Skin of body (tissue), 2 donors: Measurements from ENCODE around the gene GPC4. TPM values are rescaled to one million over a fixed set of nuclear protein-coding genes. Genes with fewer than 3 reads are reported as not detected.
"Not testable (repeated sequence)": the region's sequence is repeated elsewhere in the genome, so short reads cannot be mapped to it uniquely, and the experiment has no call there.

Source experiments
- DNase-seq: peaks from one replicate; lab custom pipeline; 2025; lab: John Stamatoyannopoulos, UW
- total RNA-seq: library from RNA; depleted of rRNA; stranded (reverse); fragments of >200 nt; gene quantifications from one replicate; pipeline ENCODE4 v1.2.3, GENCODE V29; 2014

Gene GPC4
- total RNA-seq, 1 donor from 2014 or later, result 24.5 TPM

DNA sequence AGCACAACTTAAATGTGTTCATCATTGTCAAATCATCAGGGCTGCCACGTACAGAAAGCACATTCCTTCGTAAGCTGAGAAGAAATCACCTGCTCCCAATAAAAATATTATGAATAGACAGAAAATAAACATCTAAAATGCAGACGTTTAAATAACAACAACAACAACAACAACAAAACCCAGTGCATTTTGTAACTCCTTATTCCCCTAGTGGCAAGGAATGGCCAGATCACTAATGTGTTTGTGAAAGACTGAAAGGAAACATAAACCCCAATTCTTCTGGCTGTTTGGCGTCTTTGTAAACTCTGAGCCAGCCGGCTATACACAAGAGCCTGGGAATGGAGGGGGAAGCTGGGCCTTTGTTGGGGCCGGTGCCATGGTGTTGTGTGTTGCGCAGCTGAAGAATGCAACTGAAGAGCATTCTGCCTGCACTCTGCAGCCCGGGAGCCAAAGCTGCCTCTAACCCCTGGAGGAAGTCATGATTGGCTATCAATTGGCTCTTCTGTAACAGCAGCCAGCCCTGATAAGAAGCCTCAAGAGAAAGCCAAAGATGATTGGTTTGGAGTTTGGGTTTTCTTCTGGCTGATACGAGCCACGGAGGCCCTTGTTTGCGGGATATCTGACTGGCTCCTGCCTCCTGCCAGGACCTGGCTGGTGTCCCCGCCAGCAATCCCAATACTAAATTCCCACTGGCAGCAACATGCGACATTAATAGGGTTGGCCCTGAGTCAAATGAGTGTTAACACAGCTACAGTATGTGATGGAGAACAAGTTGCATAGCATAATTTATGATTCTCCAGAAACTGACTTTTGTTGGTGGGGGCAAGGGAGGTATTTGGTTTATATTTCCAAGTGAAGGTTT, 107.4 kb downstream of the GPC4 start:
- DNase-seq, result peak; percentile 36

DNA sequence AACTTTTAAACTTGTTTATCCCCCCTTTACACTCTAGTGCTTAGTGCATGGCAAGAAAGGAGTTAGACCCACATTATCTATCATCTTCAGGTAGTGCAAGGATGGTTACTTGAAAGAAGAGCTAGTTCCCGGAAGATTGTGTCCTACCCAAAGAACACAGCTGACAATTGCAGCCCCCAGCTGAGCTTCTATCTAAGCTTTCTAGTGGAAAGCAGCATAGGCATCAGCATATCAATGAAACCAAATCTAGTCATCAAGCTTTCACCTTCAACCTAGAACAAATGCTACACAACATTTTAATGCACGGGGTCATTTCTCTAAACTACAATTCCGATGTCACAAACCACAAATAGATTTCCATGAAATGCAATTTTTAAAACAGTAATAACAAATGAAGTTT, 108.2 kb downstream of the GPC4 start:
- no peak for DNase-seq

DNA sequence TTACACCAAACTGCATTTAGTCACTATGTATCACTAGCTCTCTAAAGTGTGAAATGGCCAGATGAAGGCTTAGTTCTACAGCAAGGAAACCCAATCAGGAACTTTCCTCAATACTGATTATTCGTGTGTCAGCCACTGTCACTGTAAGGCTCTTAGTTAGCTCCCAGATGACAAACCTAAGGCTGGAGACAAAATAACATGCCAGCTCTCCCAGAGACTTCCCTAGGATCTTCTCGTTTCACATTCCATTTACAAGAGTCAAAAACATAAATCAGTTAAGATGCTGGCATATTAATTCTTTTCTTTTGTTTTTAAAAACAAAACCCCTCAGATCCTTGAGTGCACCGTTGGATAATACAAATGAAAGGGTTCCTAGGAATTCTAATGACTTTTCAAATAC, 109.0 kb downstream of the GPC4 start:
- DNase-seq, result no peak

DNA sequence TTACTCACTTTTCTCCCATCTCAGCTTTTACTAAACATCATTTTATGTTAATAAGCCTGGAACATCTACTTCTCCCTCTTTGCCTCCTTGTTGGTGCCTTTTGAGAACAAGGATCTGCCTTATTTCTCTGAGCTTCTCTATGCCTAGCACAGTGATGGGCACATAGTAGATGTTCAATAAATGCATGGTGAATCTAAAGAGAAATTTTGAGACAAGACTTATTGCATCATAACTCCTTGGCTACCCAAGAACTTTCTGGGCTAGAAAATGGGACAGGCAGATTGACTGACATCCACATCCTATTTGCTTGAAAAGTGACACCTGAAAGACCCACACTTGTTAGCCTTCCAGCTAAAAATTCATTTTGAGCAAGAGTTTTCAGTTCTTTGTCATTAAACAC, 109.9 kb downstream of the GPC4 start:
- no peak for DNase-seq

DNA sequence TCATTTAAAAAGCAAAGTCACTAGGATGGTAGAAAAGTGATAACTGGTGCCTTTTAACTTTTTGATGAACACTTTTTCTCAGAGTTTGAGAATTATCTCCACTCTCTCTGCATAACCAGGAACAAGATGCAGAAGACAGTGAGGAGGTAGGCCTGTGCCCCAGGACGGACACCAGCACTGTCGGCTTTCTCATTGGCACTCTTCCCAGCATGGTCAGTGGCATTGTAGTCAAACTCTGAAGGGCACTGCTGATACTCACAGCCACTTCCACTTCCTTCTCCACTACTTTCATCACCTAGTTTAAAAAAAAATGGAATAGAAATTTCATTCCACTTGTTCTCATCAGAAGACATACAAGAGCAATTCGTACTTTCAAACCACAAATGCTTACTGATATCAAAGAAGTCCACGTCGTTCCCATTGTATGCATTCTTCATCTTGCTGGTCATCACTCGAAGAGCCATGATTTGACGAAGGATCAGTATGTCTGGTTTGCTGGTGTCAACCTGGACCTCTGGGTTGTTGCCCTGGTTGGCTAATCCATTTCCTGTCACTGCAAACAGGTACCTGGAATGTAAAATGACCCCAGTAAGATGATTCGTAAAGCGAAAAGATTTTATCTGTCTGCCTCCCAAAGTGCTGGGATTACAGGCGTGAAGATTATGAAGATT, 112.4 kb downstream of the GPC4 start:
- no peak for DNase-seq

DNA sequence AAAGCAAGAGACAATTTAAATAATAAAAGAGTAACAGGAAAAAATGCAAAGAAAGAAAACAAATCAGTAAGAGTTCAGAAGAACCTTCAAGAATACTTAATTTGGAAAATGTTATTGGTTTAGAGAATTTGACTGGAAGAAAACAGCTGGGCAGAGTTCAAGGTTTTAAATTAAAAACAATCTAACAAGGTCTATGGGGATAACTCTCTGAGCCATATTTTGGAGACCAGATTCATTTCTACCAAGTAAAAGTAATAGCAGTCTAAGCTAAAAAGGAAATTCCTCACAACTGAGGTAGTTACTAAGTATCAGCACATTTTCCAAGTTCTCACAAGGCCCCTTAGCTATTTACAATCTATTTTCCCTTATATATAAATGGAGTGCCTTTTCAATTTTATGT, 114.7 kb downstream of the GPC4 start:
- peak; percentile 75 for DNase-seq

DNA sequence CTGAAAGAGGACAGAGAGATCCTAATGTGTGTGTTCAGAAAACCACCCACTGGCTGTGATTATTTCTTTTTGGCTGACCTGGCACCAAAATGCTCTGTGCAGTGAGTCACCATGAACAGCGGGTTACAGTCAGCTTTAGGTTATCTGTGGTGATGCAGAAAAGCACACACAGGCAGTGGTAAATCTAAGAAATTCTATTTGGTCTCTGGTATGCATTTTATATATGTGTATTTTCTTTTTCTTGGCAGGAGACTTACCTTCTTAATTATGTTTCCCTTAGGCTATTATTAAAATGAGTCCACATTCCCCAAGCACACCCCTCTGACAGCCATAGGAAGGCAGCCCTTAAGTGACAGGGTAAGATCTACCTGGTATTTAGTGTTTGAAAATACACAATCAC, 118.0 kb downstream of the GPC4 start:
- no peak for DNase-seq

DNA sequence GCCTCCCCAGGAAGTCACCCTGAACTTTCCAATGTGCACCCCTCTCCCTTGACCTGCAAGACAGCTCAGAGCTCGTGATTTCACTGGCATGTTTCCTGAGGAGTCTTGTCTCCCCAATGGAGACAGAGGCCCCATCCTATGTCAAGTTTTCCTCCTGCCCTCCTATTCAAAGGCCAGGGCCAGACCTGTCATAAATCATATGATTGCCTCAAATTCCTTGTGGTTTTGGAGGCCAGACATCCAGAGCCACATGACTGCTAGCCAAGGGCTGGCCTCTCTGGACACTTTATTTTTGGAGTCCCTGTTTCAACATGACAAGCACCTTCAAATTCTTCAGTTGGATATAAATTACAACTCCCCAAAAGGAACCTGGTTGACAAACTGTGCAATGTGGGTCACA, 121.2 kb downstream of the GPC4 start:
- no peak for DNase-seq

DNA sequence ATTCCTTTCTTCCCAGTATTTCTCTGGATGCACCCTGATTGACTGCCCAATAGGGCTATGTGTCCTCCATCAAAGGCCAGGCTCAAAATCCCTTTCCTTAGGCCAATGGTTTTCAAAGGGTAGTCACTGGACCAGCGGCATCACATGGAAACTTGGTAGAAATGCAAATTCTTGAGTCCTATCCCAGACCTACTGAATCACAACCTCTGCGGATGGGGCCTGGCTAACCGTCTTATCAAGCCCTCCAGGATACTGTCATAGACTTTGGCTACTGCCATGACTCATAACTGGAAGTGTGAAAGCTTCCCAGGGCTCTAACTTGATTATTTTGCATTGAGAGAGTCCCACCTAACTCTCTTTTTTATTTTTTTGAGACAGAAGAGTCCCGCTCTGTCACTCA, 125.2 kb downstream of the GPC4 start:
- no peak for DNase-seq

DNA sequence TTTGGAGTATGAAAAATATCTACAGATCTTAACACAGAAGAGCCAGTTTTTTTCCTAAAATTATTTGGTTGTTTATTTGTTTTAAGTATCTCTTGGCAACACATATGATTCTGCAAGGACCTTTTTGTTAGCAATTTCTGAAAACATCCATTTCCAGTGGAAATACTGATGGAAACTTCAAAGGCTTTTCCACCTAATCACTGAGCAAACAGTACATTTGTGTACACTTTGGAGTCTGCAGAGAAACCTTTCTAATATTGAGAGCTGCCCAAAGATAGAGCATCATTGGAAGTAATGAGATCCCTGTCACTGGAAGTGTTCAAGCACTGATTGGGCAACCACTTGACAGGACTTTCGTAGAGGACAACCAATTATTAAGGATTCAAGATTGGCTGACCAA, 127.4 kb downstream of the GPC4 start:
- DNase-seq, result no peak

DNA sequence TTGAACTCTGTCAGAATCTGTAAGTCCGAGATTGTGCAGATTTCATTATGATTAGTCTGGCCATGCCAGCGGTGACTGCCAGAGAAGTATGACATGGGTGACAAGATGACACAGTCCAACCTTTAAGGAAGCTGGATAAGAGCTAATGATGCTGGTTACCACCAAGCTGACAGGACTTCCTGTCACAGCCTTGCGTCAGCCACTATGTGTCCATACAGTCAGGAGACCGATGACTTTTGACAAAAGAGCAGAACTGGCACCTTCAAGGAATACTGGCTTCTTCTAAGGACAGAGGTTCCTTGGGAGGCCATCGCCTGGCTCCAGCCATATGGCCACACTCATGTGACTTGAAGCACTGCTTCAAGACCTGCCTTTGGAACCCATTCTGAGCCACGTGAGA, 129.9 kb downstream of the GPC4 start:
- no peak for DNase-seq

DNA sequence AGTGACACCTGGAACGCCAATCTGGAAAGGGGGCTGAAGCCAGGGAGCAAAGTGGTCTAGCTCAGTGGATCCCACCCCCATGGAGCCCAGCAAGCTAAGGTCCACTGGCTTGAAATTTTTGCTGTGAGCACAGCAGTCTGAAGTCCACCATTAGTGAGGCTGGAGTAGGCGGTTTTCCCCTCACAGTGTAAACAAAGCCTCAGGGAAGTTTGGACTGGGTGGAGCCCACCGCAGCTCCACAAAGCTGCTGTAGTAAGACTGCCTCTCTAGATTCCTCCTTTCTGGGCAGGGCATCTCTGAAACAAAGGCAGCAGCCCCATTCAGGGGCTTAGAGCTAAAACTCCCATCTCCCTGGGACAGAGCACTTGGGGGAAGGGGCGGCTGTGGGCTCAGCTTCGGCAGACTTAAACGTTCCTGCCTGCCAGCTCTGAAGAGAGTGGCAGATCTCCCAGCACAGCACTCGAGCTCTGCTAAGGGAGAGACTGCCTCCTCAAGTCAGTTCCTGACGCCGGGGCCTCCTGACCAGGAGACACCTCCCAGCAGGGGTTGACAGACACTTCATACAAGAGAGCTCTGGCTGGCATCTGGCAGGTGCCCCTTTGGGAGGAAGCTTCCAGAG, 136.1 kb downstream of the GPC4 start:
- DNase-seq, result not testable (repeated sequence)

DNA sequence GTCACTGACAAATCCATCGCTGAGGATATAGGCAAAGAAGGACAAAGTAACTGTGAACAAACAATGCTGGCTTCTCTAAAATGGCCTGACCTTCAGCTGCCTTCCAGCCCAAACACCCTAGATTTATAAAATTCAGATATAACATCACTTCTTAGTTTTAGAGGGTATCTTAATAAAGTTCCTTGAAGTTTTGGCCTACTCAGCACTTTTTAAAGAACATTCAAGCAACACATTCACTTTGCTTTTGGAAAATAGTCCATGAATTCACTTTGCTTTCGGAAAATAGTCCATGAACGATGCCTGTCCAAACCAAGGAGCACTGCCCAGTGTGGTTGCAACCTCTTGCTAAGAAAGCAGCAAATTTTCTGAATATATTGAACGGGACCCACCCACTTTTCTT, 142.1 kb downstream of the GPC4 start:
- DNase-seq, result no peak

DNA sequence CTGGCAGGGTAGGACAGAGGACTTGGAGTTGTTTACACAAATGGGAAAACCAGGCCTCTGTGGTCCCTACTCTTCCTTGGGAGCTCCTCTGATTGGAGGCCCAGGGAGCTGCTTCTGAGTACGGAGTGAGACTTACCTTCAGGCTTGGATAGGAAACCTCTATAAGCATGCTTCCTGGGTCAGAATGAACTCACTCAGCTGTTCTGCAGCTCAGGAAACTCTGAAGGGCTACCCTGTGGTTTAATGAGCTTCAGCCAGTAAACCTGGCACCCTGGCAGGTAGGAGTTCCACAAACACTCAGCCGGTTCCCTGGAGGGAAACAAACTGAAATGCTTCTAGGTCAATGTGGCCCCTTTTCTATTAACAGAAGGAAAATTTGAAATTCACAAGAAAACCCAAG, 146.1 kb downstream of the GPC4 start:
- DNase-seq, result no peak

DNA sequence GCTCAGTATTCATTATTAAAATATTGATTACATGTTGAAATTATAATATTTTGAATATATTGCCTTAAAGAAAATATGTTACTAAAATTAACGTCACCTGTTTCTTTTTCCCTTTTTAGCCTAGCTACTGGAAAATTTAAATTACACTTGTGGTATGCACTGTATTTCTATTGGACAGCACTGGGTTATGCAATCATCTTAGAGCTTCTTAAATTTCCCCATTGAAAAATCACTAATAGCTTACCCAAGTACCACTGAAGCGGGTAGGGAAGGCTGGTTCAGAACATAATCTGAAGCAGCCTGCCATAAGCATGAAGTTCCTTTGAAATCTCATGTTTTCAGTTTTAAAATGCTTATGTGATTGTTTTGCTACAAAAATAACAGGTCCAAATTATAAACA, 147.7 kb downstream of the GPC4 start:
- no peak for DNase-seq

DNA sequence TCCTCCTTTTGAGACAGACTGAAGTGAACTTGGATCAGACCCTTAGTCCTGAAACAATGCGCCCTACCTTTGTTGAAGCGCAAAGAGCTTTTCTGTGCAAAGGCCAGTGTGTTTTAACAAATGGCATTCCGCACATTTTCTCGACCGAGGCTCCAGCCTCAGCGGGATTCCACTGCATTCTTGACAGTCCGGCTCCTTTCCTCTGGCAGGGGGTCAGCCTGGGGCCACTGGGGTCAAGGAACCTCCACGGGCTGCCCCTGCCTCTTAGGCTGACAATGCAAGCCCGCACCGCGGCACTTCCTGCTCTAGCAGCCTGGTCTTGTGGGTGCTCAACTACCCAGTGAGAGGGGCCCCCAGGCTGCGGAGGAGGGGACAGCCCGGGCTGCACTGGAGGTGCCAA, 150.0 kb downstream of the GPC4 start:
- no peak for DNase-seq

DNA sequence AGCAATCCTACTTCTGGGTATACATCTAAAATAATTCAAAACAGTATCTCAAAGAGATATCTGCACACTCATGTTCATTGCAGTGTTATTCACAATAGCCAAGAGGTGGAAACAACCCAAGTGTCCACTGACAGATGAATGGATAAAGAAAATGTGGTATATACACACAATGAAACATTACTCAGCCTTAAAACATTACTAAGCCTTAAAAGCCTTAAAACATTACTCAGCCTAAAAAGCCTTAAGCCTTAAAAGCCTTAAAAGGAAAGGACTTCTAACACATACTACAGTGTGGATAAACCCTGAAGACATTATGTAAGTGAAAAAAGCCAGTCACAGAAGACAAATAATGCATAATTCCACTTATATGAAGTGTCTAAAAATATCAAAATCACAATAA, 156.8 kb downstream of the GPC4 start:
- DNase-seq, result no peak

DNA sequence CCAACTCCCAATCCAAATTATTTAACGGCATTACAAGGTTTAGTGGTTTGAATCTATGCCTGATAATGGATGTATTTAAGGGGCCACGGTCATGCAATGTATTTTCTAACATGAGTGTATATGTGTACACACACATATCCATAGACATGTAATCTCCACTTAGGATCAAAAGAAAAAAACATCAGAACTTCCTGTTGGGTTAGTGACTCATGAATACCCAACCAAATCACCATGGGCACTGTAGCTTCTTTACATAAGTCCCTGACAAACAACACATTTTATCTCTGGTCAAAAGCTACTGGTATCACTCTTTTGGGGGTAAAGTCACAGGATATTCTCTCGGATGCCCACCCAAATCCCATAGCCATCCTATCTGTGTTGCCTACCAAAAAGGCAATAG, 160.6 kb downstream of the GPC4 start:
- DNase-seq, result no peak

DNA sequence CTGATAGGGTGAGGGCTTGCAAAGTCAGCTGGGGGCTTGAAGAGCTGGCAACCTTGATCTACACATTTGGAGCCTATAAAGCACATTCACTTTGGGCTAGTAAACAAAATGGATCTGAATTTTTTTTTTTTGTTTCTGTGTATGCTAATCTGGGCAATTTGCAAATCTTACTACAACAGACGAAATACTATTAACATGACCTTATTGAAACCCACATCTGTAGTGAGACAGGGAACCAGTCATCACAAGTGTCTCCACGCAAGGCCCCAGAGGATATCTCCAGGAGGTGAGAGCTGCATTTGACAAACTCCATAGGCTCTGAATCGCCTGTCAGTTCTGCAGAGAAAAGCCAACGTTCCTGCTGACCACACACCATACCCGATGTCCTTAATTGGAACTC, 164.1 kb downstream of the GPC4 start:
- peak; percentile 1 for DNase-seq

DNA sequence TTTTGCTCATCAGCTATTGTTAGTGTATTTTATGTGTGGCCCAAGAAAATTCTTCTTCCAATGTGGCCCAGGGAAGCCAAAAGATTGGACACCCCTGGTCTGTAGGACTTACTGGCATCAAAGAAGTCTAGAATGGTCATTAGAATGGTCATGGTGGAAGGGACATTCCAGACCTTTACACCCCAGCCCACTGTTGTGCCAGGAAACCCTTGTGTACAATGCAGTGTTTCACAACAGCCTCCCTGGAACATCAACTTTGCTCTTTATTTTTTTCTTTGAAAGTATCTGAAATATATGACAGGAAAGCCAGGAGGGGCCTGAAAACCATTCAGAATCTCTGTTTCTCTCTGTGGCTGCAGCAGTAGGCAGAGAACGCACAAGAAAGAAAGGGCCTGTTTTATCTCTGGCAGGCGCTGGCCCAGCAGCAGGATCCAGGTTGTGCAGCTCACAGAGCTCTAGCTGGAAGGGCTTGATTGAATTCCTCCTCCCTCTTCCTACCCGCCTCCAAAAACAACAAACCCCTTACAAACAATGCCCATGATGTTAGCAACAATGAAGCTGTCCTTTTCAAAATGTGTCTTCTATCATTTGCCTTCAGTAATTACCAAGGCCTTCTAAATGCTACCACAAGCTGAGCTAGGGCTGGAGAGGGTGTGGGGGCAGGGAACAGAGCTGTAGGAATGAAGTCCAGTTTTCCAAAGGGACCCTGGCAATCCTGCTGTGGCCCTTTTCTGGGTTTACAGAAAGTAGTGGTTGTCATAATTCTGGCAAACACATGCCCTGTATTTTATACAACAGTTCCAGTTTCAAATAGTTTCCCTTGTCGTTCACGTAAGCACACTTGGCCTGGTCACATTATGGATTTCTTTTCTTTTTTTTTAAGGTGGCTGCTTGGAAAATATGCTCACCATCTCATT, 164.8 kb downstream of the GPC4 start:
- DNase-seq, result peak; percentile 8
